ENCODE data around the gene NDFIP2. TPM values are rescaled to one million over a fixed set of nuclear protein-coding genes. Genes with fewer than 3 reads are reported as not detected.

Gene NDFIP2
- total and polyA plus RNA-seq, 7 donors, result 9.2 to 52.2 (median 13.7) TPM

DNA sequence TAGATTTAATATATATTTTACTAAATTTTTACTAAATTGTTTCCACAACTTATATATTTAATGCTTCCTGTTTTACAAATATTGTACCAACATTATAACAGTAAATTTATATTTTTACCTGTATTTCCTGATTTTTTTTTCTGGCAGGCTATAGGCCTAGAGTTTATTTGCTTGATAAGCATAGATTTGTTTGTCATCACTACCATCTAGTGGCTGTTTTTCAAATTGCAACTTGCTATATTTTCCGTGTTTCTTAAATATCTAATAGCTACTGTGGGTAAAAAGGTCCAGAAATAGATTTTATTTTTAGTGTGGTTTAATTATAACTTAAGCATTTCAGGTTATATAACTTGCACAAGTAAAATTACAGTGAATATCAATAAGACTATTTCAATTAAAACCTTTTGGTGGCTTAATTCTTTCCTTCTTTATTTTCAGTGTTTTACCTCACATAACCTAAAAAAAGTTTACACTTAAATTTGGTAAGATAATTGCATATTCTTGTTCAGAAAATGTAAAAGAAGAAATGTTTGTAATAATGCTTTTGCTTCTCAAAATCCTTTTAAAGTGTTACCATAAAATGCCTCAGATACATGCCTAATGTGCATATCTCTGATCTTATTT lies 60.6 kb downstream of the NDFIP2 start:
- Histone ChIP-seq H3K4me3 (no peak overlapping the region), H3K27me3 (no peaks in the 10 kb centered on the region), H3K4me1 (no peaks in the 10 kb centered on the region), H3K36me3 (peaks cover 0 to 5% (median 0%) of the 10 kb centered on the region in 4 donors), H3K9me3 (no peaks in the 10 kb centered on the region), H3K27ac (no peak overlapping the region)
- TF ChIP-seq, protein P1, sequence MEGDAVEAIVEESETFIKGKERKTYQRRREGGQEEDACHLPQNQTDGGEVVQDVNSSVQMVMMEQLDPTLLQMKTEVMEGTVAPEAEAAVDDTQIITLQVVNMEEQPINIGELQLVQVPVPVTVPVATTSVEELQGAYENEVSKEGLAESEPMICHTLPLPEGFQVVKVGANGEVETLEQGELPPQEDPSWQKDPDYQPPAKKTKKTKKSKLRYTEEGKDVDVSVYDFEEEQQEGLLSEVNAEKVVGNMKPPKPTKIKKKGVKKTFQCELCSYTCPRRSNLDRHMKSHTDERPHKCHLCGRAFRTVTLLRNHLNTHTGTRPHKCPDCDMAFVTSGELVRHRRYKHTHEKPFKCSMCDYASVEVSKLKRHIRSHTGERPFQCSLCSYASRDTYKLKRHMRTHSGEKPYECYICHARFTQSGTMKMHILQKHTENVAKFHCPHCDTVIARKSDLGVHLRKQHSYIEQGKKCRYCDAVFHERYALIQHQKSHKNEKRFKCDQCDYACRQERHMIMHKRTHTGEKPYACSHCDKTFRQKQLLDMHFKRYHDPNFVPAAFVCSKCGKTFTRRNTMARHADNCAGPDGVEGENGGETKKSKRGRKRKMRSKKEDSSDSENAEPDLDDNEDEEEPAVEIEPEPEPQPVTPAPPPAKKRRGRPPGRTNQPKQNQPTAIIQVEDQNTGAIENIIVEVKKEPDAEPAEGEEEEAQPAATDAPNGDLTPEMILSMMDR (IDR thresholded peaks at IDR 0.05), result peak in 3 of 4 experiments; percentile 63 to 76 (median 74)
- TF ChIP-seq POLR2A (IDR thresholded peaks at IDR 0.05) (no peak), POLR2AphosphoS5 (IDR thresholded peaks at IDR 0.05) (no peak), EP300 (IDR thresholded peaks at IDR 0.05) (no peak)
- intact Hi-C loops (cut with DNase I), result loop anchor here (1.0 kb wide), 1 partner anchor 117 kb away; no protein-coding TSS in a partner anchor
- DNase-seq, result no peak
- WGBS, 2 donors, result 0% methylated on average over 1 of the region's 1 CpG

DNA sequence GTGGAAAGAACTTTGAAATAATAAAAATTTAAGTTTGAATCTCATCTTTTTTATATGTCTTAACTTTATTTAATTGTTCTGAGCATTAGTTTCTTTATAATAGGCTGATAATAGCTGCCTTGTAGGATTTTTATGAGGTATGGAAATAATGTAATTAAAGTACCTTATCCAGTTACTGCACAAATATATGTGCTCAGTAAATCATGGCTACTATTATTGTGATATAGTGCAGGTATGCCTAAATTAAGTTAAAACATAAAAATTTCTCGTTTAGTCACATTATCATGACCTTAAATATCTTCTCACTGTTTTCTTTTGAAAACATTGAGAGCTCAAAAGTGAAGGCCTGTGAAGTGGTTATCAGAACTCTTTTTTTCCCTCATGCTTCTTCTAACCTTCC lies 62.9 kb downstream of the NDFIP2 start:
- WGBS, 2 donors, result 85 to 86% methylated on average over 1 of the region's 1 CpG
- Histone ChIP-seq H3K9me3 (no peaks in the 10 kb centered on the region), H3K36me3 (peaks cover 0 to 5% (median 0%) of the 10 kb centered on the region in 4 donors), H3K27ac (no peak overlapping the region), H3K4me3 (no peak overlapping the region), H3K4me1 (peaks cover 0 to under 1% (median 0%) of the 10 kb centered on the region in 4 donors), H3K27me3 (no peaks in the 10 kb centered on the region)
- no peak for DNase-seq
- TF ChIP-seq POLR2A (IDR thresholded peaks at IDR 0.05), result no peak
- TF ChIP-seq EP300 (IDR thresholded peaks at IDR 0.05), result no peak
- TF ChIP-seq, protein P1 (IDR thresholded peaks at IDR 0.05), result no peak
- TF ChIP-seq POLR2AphosphoS5 (IDR thresholded peaks at IDR 0.05), result no peak
- intact Hi-C loops (cut with DNase I), result no loop called here

DNA sequence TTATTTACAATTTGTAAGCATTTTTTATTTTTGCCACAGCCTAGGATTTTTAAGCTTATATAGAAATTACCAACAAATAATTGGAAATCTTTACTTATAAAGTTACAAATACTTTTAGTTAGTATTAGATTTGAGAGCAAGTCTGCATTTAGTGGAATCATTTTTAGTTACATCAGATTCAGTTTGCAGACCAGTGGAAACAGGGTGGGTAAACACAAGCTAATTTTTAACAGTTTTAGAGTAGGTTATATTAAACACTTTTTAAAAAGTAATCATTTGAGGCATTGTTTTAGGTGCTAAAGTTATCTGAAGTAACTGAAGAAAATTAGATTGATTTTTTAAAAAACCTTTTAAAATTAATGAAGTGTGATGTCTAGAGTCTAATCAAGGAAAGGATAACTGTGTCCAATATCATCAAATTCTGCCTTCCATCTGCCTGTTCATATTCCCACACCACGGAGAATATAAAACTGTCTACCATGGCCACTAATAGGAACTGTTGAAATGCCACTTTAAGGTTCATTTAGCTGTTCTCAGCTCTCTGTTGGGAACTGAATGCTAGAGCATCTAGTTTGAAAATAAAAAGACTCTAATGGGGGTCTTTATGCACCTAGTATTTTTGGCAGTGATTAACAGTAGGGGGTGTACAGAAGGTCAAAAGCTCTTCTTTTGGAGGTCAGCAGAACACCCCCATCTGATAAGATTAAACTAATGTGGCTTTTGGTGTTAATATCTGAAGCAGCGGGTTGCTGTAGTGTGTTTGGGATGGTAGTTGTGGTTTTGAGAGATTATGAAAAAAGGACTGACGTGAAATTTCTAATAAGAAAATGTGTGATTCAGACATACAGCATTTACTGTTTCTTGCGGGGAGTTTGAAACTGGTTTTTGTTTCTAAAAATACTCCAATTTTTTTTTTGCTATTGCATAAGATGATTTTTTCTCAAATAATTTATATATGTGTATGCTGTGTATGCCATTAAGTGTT lies 66.5 kb downstream of the NDFIP2 start:
- DNase-seq, result no peak
- Histone ChIP-seq H3K4me3 (no peak overlapping the region), H3K36me3 (peaks cover 0 to 4% (median 0%) of the 10 kb centered on the region in 4 donors), H3K9me3 (no peaks in the 10 kb centered on the region), H3K27ac (no peak overlapping the region), H3K27me3 (no peaks in the 10 kb centered on the region), H3K4me1 (peaks cover 0 to 7% (median 2%) of the 10 kb centered on the region in 4 donors)
- TF ChIP-seq, protein P1 (IDR thresholded peaks at IDR 0.05), result no peak
- TF ChIP-seq POLR2AphosphoS5 (IDR thresholded peaks at IDR 0.05) (no peak), EP300 (IDR thresholded peaks at IDR 0.05) (no peak), POLR2A (IDR thresholded peaks at IDR 0.05) (no peak)
- 84 to 91% methylated on average over 4 of the region's 4 CpGs for WGBS, 2 donors
- intact Hi-C loops (cut with DNase I), result no loop called here

DNA sequence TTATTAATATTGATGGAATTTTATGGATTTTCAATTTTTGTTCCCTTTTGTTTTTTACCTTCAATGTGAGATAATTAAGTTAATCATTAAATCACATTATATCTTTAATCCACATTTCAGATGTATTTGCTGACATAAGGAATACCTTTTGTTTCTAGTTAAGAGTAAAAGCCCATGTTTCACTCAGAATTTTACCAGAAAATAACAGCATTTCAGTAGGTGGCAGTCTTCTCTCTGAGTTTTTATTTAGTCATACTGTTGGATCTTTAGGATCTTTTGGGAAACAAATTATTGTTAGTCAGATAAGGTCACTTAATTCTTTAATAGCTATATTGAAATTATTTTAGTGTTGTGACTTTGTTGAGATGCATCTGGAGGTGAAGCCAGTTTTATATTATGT lies 67.9 kb downstream of the NDFIP2 start:
- DNase-seq, result no peak
- intact Hi-C loops (cut with DNase I), result no loop called here
- H3K9me3 ChIP-seq, result no peaks in the 10 kb centered on the region
- no peak for TF ChIP-seq EP300 (IDR thresholded peaks at IDR 0.05)
- TF ChIP-seq, protein P1 (IDR thresholded peaks at IDR 0.05), result peak in 1 of 4 experiments; percentile 17
- peaks cover 0 to 7% (median 2%) of the 10 kb centered on the region in 4 donors for H3K4me1 ChIP-seq
- H3K4me3 ChIP-seq, result no peak overlapping the region
- H3K36me3 ChIP-seq, result no peaks in the 10 kb centered on the region
- H3K27me3 ChIP-seq, result no peaks in the 10 kb centered on the region
- H3K27ac ChIP-seq, result no peak overlapping the region
